ENCODE data around the gene DEPDC5. TPM values are rescaled to one million over a fixed set of nuclear protein-coding genes. Genes with fewer than 3 reads are reported as not detected.
"Not testable (repeated sequence)": the region's sequence is repeated elsewhere in the genome, so short reads cannot be mapped to it uniquely, and the experiment has no call there.

Gene DEPDC5
- total RNA-seq (2014; rRNA removed; shearing (Covaris generic)): 15.6 and 16.7 TPM in 2 replicates

GRCh38 chr22:31753634-31754501, at the start of gene DEPDC5:
TSS of gene DEPDC5 (plus strand) at chr22:31754019. CDS start at chr22:31754922, 903 bp downstream.
- Histone ChIP-seq H3K27me3 (no peaks in the 10 kb centered on the region), H3K9me3 (replicated peaks) (no peaks in the 10 kb centered on the region), H3K27ac (peak within 1 kb of the TSS; percentile 86), H3K36me3 (no peaks in the 10 kb centered on the region), H3K4me3 (peak within 1 kb of the TSS; percentile 67), H3K4me1 (peaks cover 9% of the 10 kb centered on the region; the same call in 1 of the 2 replicates)
- DNase-seq: peak; percentile 94 to 96

- Histone ChIP-seq H3K27me3 (no peaks in the 10 kb centered on the region), H3K36me3 (peaks cover 19% of the 10 kb centered on the region), H3K4me3 (no peak overlapping the region), H3K9me3 (replicated peaks) (no peaks in the 10 kb centered on the region), H3K4me1 (no peaks in the 10 kb centered on the region), H3K27ac (no peak overlapping the region)
- no peak for DNase-seq
Observed at GRCh38 chr22:31707519-31707918, 46.3 kb upstream of the DEPDC5 start.

- not testable (repeated sequence) for H3K4me3 ChIP-seq; H3K27ac ChIP-seq; H3K9me3 ChIP-seq (replicated peaks); H3K27me3 ChIP-seq; H3K4me1 ChIP-seq; DNase-seq
- peaks cover 35% of the 10 kb centered on the region for H3K36me3 ChIP-seq
Observed at GRCh38 chr22:31711226-31711625, 42.6 kb upstream of the DEPDC5 start.

GRCh38 chr22:31715147-31715778, 38.6 kb upstream of the DEPDC5 start:
- no peak overlapping the region for H3K27ac ChIP-seq
- H3K4me3 ChIP-seq: no peak overlapping the region
- H3K4me1 ChIP-seq: no peaks in the 10 kb centered on the region
- H3K27me3 ChIP-seq: no peaks in the 10 kb centered on the region
- no peak for DNase-seq
- H3K9me3 ChIP-seq (replicated peaks): no peaks in the 10 kb centered on the region
- peaks cover 49% of the 10 kb centered on the region for H3K36me3 ChIP-seq

GRCh38 chr22:31719850-31720471, 33.9 kb upstream of the DEPDC5 start:
- no peaks in the 10 kb centered on the region for H3K4me1 ChIP-seq
- H3K9me3 ChIP-seq (replicated peaks): no peaks in the 10 kb centered on the region
- H3K27ac ChIP-seq: no peak overlapping the region
- H3K36me3 ChIP-seq: peaks cover 28% of the 10 kb centered on the region
- no peak overlapping the region for H3K4me3 ChIP-seq
- DNase-seq: no peak
- no peaks in the 10 kb centered on the region for H3K27me3 ChIP-seq

- Histone ChIP-seq H3K4me1 (no peaks in the 10 kb centered on the region), H3K27ac (no peak overlapping the region), H3K27me3 (no peaks in the 10 kb centered on the region), H3K36me3 (peaks cover 11% of the 10 kb centered on the region; the same call in 1 of the 2 replicates), H3K4me3 (no peak overlapping the region), H3K9me3 (replicated peaks) (no peaks in the 10 kb centered on the region)
- DNase-seq: no peak
Observed at GRCh38 chr22:31723723-31724122, 30.1 kb upstream of the DEPDC5 start.

GRCh38 chr22:31726692-31727091, 27.1 kb upstream of the DEPDC5 start:
- Histone ChIP-seq H3K9me3 (replicated peaks) (no peaks in the 10 kb centered on the region), H3K36me3 (peaks cover 7% of the 10 kb centered on the region; the same call in 1 of the 2 replicates), H3K27me3 (no peaks in the 10 kb centered on the region), H3K4me1 (no peaks in the 10 kb centered on the region), H3K27ac (no peak overlapping the region), H3K4me3 (no peak overlapping the region)
- no peak for DNase-seq

- Histone ChIP-seq H3K27me3 (no peaks in the 10 kb centered on the region), H3K4me3 (no peak overlapping the region), H3K36me3 (peaks cover 7% of the 10 kb centered on the region; the same call in 1 of the 2 replicates), H3K4me1 (no peaks in the 10 kb centered on the region), H3K9me3 (replicated peaks) (no peaks in the 10 kb centered on the region), H3K27ac (no peak overlapping the region)
- DNase-seq: no peak
Observed at GRCh38 chr22:31728857-31729256, 25.0 kb upstream of the DEPDC5 start.

GRCh38 chr22:31730344-31730711, 23.5 kb upstream of the DEPDC5 start:
- Histone ChIP-seq H3K9me3 (replicated peaks) (no peaks in the 10 kb centered on the region), H3K4me3 (no peak overlapping the region), H3K27ac (no peak overlapping the region), H3K27me3 (no peaks in the 10 kb centered on the region), H3K4me1 (no peaks in the 10 kb centered on the region), H3K36me3 (peaks cover under 1% of the 10 kb centered on the region; the same call in 1 of the 2 replicates)
- DNase-seq: no peak

- H3K27me3 ChIP-seq: no peaks in the 10 kb centered on the region
- no peak for DNase-seq
- H3K27ac ChIP-seq: no peak overlapping the region
- H3K9me3 ChIP-seq (replicated peaks): no peaks in the 10 kb centered on the region
- no peaks in the 10 kb centered on the region for H3K36me3 ChIP-seq
- no peaks in the 10 kb centered on the region for H3K4me1 ChIP-seq
- no peak overlapping the region for H3K4me3 ChIP-seq
Observed at GRCh38 chr22:31732089-31732829, 21.6 kb upstream of the DEPDC5 start.

GRCh38 chr22:31733580-31734079, 20.2 kb upstream of the DEPDC5 start:
- no peaks in the 10 kb centered on the region for H3K27me3 ChIP-seq
- no peaks in the 10 kb centered on the region for H3K9me3 ChIP-seq (replicated peaks)
- H3K36me3 ChIP-seq: no peaks in the 10 kb centered on the region
- H3K4me3 ChIP-seq: no peak overlapping the region
- no peak overlapping the region for H3K27ac ChIP-seq
- DNase-seq: no peak
- no peaks in the 10 kb centered on the region for H3K4me1 ChIP-seq

GRCh38 chr22:31734512-31734911, 19.3 kb upstream of the DEPDC5 start:
- Histone ChIP-seq H3K27me3 (no peaks in the 10 kb centered on the region), H3K4me1 (no peaks in the 10 kb centered on the region), H3K27ac (no peak overlapping the region), H3K36me3 (peaks cover 3% of the 10 kb centered on the region; the same call in 1 of the 2 replicates), H3K4me3 (no peak overlapping the region), H3K9me3 (replicated peaks) (no peaks in the 10 kb centered on the region)
- no peak for DNase-seq

- no peaks in the 10 kb centered on the region for H3K27me3 ChIP-seq
- H3K27ac ChIP-seq: no peak overlapping the region
- H3K4me3 ChIP-seq: no peak overlapping the region
- no peaks in the 10 kb centered on the region for H3K4me1 ChIP-seq
- H3K9me3 ChIP-seq (replicated peaks): no peaks in the 10 kb centered on the region
- peaks cover 3% of the 10 kb centered on the region; the same call in 1 of the 2 replicates for H3K36me3 ChIP-seq
- DNase-seq: no peak
Observed at GRCh38 chr22:31736458-31736857, 17.4 kb upstream of the DEPDC5 start.

- DNase-seq: no peak
- Histone ChIP-seq H3K4me1 (no peaks in the 10 kb centered on the region), H3K4me3 (no peak overlapping the region), H3K27me3 (no peaks in the 10 kb centered on the region), H3K27ac (no peak overlapping the region), H3K9me3 (replicated peaks) (no peaks in the 10 kb centered on the region), H3K36me3 (peaks cover 3% of the 10 kb centered on the region; the same call in 1 of the 2 replicates)
Observed at GRCh38 chr22:31737932-31738331, 15.9 kb upstream of the DEPDC5 start.
